SU-DHL-6 (cell line): ENCODE data around the gene FAM89A.

Experiments
- H2AFZ ChIP-seq: fragments of 200-600 bp; sonication (generic); 2 replicates; pipeline ENCODE4 v1.6.1; 2014; ENCODE audit warnings: low read depth, mild to moderate bottlenecking, moderate library complexity, mixed read lengths, antibody characterized with exemption, low read length; ENCODE audit not compliant: severe bottlenecking
- H3F3A ChIP-seq: fragments of 200-600 bp; shearing (Covaris generic); 2 replicates; pipeline ENCODE4 v1.6.0; 2016; ENCODE audit warnings: antibody characterized with exemption, mild to moderate bottlenecking; ENCODE audit not compliant: insufficient read depth
- H3K27ac ChIP-seq: fragments of 200-600 bp; sonication (generic); 2 replicates; pipeline ENCODE4 v1.5.1; 2016; ENCODE audit warnings: low read depth, mild to moderate bottlenecking, low read length, moderate library complexity, mixed read lengths
- H3K27me3 ChIP-seq: fragments of 200-600 bp; sonication (generic), shearing (Covaris generic); 2 replicates; pipeline ENCODE4 v1.6.0; 2014; ENCODE audit warnings: mild to moderate bottlenecking, low read length
- H3K36me3 ChIP-seq: fragments of 200-600 bp; sonication (generic); 2 replicates; pipeline ENCODE4 v1.6.1; 2014; ENCODE audit warnings: mild to moderate bottlenecking, low read length, mixed read lengths
- H3K4me2 ChIP-seq: fragments of 300-600, 200-600 bp; shearing (Covaris generic), sonication (generic); 2 replicates; pipeline ENCODE4 v1.6.0; 2014; ENCODE audit warnings: low read length, low read depth, mild to moderate bottlenecking; ENCODE audit not compliant: poor library complexity, severe bottlenecking
- H3K4me3 ChIP-seq: fragments of 200-600 bp; sonication (generic); 2 replicates; pipeline ENCODE4 v1.5.1; 2014; ENCODE audit warnings: antibody characterized with exemption, low read length, mild to moderate bottlenecking, mixed read lengths; ENCODE audit not compliant: insufficient read depth, poor library complexity, severe bottlenecking
- H3K79me2 ChIP-seq: fragments of 200-600 bp; sonication (generic); 2 replicates; pipeline ENCODE4 v1.6.1; 2014; ENCODE audit warnings: mild to moderate bottlenecking, low read length, moderate library complexity; ENCODE audit not compliant: insufficient read depth
- H3K9ac ChIP-seq: fragments of 200-600 bp; sonication (generic); 2 replicates; pipeline ENCODE4 v1.7.0; 2014; ENCODE audit warnings: mild to moderate bottlenecking, low read length
- H3K9me2 ChIP-seq: fragments of 200-600 bp; sonication (generic); replicated peaks from 2 replicates; pipeline ENCODE4 v1.6.1; 2014; ENCODE audit warnings: low read length; ENCODE audit not compliant: insufficient read depth
- H3K9me3 ChIP-seq: fragments of 200-600 bp; sonication (generic); 2 replicates; pipeline ENCODE4 v1.6.1; 2014; ENCODE audit warnings: low read length, mixed read lengths; ENCODE audit not compliant: insufficient read depth
- H4K20me1 ChIP-seq: fragments of 200-600 bp; sonication (generic); 2 replicates; pipeline ENCODE4 v1.6.1; 2014; ENCODE audit warnings: low read depth, mild to moderate bottlenecking, antibody characterized with exemption, low read length, moderate library complexity, mixed read lengths
- CTCF ChIP-seq: fragments of 200-600 bp; sonication (generic); IDR thresholded peaks from one replicate; pipeline ENCODE4 v1.5.1; 2017; ENCODE audit warnings: antibody characterized with exemption, mild to moderate bottlenecking, low read length, moderate library complexity; ENCODE audit not compliant: insufficient read depth, poor library complexity, severe bottlenecking
- EZH2phosphoT487 ChIP-seq: fragments of 200-600 bp; sonication (generic), shearing (Covaris generic); conservative IDR thresholded peaks from 2 replicates; pipeline ENCODE4 v1.6.1; 2018; ENCODE audit warnings: mild to moderate bottlenecking, antibody characterized with exemption, low read length, moderate library complexity, mixed read lengths

Gene FAM89A

GRCh38 chr1:230983811-230984210, 56.2 kb downstream of the FAM89A start:
- Histone ChIP-seq H3K4me2 (no peak overlapping the region), H3F3A (no peaks in the 10 kb centered on the region; the same call in 1 of the 2 replicates), H2AFZ (no peak overlapping the region), H3K9me3 (no peaks in the 10 kb centered on the region), H3K9me2 (no peaks in the 10 kb centered on the region), H3K4me3 (no peak overlapping the region), H3K27ac (no peak overlapping the region), H3K36me3 (peaks cover 10% of the 10 kb centered on the region), H3K27me3 (no peaks in the 10 kb centered on the region), H4K20me1 (no peaks in the 10 kb centered on the region), H3K9ac (no peak overlapping the region), H3K79me2 (peaks cover 63% of the 10 kb centered on the region)
- TF ChIP-seq EZH2phosphoT487 (no peak), CTCF (no peak)

GRCh38 chr1:230982696-230983095, 57.4 kb downstream of the FAM89A start:
- no peak overlapping the region for H3K4me2 ChIP-seq
- no peaks in the 10 kb centered on the region for H3K27me3 ChIP-seq
- H3K27ac ChIP-seq = no peak overlapping the region
- TF ChIP-seq CTCF (no peak), EZH2phosphoT487 (no peak)
- H2AFZ ChIP-seq = no peak overlapping the region
- no peaks in the 10 kb centered on the region for H4K20me1 ChIP-seq
- H3K9ac ChIP-seq = no peak overlapping the region
- H3K79me2 ChIP-seq = peaks cover 64% of the 10 kb centered on the region
- H3K9me3 ChIP-seq = no peaks in the 10 kb centered on the region
- no peak overlapping the region for H3K4me3 ChIP-seq
- no peaks in the 10 kb centered on the region; the same call in 1 of the 2 replicates for H3K36me3 ChIP-seq
- no peaks in the 10 kb centered on the region; the same call in 1 of the 2 replicates for H3F3A ChIP-seq
- no peaks in the 10 kb centered on the region for H3K9me2 ChIP-seq

- no peaks in the 10 kb centered on the region for H3K27me3 ChIP-seq
- no peaks in the 10 kb centered on the region for H3K9me2 ChIP-seq
- no peaks in the 10 kb centered on the region for H3K9me3 ChIP-seq
- peak overlapping the region; percentile 63 for H3K4me2 ChIP-seq
- no peaks in the 10 kb centered on the region; the same call in 1 of the 2 replicates for H3F3A ChIP-seq
- peak overlapping the region; percentile 81 for H3K9ac ChIP-seq
- no peak for TF ChIP-seq EZH2phosphoT487
- no peak for TF ChIP-seq CTCF
- H2AFZ ChIP-seq = no peak overlapping the region
- H4K20me1 ChIP-seq = 0 out of 2 replicates have a peak, but pooled peaks cover 2% of the 10 kb centered on the region
- no peaks in the 10 kb centered on the region for H3K36me3 ChIP-seq
- peaks cover 68% of the 10 kb centered on the region for H3K79me2 ChIP-seq
- H3K4me3 ChIP-seq = peak overlapping the region; percentile 94
- peak overlapping the region; percentile 68 for H3K27ac ChIP-seq
Observed at GRCh38 chr1:230979952-230980351, 60.1 kb downstream of the FAM89A start.
